ENCODE data around the gene DCAF17.

Gene DCAF17

DNA sequence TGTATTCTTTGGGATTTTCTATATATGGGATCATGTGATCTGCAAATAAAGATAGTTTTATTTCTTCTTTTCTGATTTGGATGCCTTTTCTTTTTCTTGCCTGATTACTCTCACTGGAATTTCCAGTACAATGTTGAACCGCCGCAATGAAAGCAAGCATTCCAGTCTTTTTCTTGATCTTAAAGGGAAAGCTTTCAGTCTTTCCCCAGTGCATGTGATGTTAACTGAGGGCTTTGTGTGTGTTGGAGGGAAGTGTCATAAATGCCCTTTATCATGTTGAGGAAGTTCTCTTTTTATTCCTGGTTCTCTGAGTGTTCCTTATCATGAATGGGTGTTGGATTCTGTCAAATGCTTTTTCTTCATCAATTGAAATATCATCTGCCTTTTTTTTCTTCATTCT lies 71.3 kb downstream of the DCAF17 start:
- H3K4me1 ChIP-seq (ENCODE audit: control insufficient read depth, insufficient read depth, low read length, poor library complexity, severe bottlenecking) = no peaks in the 10 kb centered on the region
- H3K27ac ChIP-seq (ENCODE audit: insufficient read depth, low read length, poor library complexity, severe bottlenecking) = no peak overlapping the region
- no peak for DNase-seq
- no peaks in the 10 kb centered on the region for H3K36me3 ChIP-seq (ENCODE audit: control insufficient read depth, insufficient read depth, low read length)
- H3K27me3 ChIP-seq (replicated peaks; ENCODE audit: control insufficient read depth, insufficient read depth, low read length, poor library complexity, severe bottlenecking) = no peaks in the 10 kb centered on the region
- H3K4me3 ChIP-seq (ENCODE audit: insufficient read depth, low read depth, low read length, poor library complexity, severe bottlenecking) = no peak overlapping the region
- no peaks in the 10 kb centered on the region for H3K9me3 ChIP-seq (ENCODE audit: control insufficient read depth, low read length)

DNA sequence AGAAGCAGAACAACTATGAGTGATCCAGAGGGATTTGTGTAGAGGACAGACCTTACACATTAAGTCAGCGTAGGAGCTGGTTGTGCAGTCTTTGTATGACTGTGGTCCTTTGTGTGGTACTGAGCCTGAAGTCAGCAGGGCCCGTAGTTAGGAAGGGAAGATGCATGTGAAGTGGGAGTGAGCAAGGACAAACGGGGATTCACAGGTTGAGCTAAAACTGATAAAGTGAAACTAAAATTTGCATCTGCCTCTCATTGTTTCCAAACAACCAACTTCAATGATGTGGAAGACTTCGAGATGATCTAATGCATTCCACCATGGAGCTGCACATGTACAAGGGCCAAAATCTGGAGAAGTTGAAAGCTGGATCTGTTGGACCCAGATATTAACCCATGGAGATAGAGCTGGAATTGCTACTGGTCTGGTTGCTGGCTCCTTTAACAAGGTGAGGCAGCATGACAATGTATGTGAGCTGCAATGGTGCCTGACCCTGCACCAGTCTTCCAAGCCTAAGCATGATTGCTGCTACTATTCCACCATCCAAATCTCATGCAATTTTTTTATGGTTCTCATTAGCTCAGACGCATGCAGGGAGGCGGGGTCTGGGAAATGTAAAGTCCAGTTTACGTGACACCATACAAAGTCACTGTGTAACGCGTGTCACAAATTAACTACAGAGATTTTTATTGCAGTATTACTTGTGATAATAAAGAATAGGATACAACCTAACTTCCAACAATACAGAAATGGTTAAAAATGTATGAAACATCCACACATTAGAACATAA lies 76.1 kb downstream of the DCAF17 start:
- H3K36me3 ChIP-seq (ENCODE audit: control insufficient read depth, insufficient read depth, low read length) = no peaks in the 10 kb centered on the region
- H3K9me3 ChIP-seq (ENCODE audit: control insufficient read depth, low read length) = no peaks in the 10 kb centered on the region
- H3K4me3 ChIP-seq (ENCODE audit: insufficient read depth, low read depth, low read length, poor library complexity, severe bottlenecking) = no peak overlapping the region
- no peak for DNase-seq
- no peaks in the 10 kb centered on the region for H3K27me3 ChIP-seq (replicated peaks; ENCODE audit: control insufficient read depth, insufficient read depth, low read length, poor library complexity, severe bottlenecking)
- no peak overlapping the region for H3K27ac ChIP-seq (ENCODE audit: insufficient read depth, low read length, poor library complexity, severe bottlenecking)
- no peaks in the 10 kb centered on the region for H3K4me1 ChIP-seq (ENCODE audit: control insufficient read depth, insufficient read depth, low read length, poor library complexity, severe bottlenecking)

DNA sequence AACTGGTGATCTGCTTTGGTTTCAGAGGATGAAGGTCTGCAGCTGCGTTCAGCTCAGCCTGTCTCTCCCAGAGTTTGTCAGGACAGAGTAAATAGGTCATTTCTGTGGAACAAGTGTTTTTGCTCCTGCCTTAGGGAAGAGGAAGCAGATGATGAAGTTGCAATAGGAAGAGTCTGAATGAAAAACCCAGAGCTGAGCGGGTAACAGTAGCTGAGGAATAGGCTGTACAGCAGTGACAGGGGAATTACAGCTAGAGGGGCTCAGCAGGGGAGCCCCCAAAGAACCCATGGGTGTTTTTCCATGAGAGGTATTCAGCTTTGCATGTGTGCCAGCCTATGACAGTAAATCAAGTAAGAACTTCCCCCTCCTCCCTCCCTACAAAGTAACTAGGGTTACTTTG lies 78.0 kb downstream of the DCAF17 start:
- no peak overlapping the region for H3K27ac ChIP-seq (ENCODE audit: insufficient read depth, low read length, poor library complexity, severe bottlenecking)
- H3K9me3 ChIP-seq (ENCODE audit: control insufficient read depth, low read length) = no peaks in the 10 kb centered on the region

DNA sequence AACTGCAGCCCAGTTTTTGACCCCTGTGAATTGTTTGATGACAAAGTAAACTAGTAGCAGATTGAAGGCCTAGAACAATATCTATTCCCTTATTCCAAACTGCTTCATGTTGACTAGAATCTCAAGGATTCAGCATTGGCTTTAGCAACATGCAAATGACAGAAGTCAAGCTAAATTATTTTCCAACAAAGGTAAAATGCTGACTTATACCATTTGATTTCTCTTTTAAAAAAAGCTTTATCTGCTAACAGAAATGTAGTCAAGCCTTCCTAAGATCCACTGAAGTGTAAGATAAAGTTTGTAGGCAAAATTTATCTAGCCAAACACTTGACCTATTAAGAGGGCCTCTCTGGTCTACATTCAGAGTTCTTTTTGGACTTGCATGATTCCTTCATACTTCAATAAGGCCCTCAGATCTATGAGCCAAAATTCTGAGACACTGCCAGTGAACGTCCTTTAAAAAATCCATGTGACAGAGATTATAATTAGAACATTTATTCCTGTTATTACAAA lies 78.7 kb downstream of the DCAF17 start:
- Histone ChIP-seq H3K27me3 (replicated peaks; ENCODE audit: control insufficient read depth, insufficient read depth, low read length, poor library complexity, severe bottlenecking) (no peaks in the 10 kb centered on the region), H3K4me3 (ENCODE audit: insufficient read depth, low read depth, low read length, poor library complexity, severe bottlenecking) (no peak overlapping the region), H3K4me1 (ENCODE audit: control insufficient read depth, insufficient read depth, low read length, poor library complexity, severe bottlenecking) (no peaks in the 10 kb centered on the region), H3K27ac (ENCODE audit: insufficient read depth, low read length, poor library complexity, severe bottlenecking) (no peak overlapping the region), H3K36me3 (ENCODE audit: control insufficient read depth, insufficient read depth, low read length) (no peaks in the 10 kb centered on the region), H3K9me3 (ENCODE audit: control insufficient read depth, low read length) (no peaks in the 10 kb centered on the region)
- no peak for DNase-seq

More for the DNA sequence above, 78.0 kb downstream of the DCAF17 start:
- H3K4me1 ChIP-seq (ENCODE audit: control insufficient read depth, insufficient read depth, low read length, poor library complexity, severe bottlenecking) = no peaks in the 10 kb centered on the region
- no peaks in the 10 kb centered on the region for H3K36me3 ChIP-seq (ENCODE audit: control insufficient read depth, insufficient read depth, low read length)
- H3K4me3 ChIP-seq (ENCODE audit: insufficient read depth, low read depth, low read length, poor library complexity, severe bottlenecking) = no peak overlapping the region
- no peaks in the 10 kb centered on the region for H3K27me3 ChIP-seq (replicated peaks; ENCODE audit: control insufficient read depth, insufficient read depth, low read length, poor library complexity, severe bottlenecking)
- no peak for DNase-seq

DNA sequence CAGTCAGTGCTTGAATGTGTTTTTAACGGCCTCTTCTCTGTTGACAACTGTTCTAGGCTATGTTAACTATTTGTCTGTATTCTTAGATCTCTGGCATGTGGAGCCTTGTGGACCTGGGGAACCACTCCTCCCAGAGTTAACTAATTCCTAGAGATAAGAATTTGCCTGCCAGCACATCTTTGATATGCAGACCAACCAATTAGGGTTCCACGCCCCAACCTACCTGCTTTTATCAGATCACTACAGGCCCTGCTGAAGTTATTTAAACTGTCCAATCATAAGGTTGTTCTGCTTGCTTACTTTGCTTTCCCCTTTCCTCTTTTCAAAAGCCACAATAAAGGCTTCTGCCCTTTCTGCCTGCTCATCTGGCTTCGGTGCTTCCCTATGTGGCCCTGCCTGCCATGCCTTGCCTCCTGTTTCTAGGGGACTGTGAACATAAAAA lies 79.7 kb downstream of the DCAF17 start:
- Histone ChIP-seq H3K4me3 (ENCODE audit: insufficient read depth, low read depth, low read length, poor library complexity, severe bottlenecking) (no peak overlapping the region), H3K36me3 (ENCODE audit: control insufficient read depth, insufficient read depth, low read length) (no peaks in the 10 kb centered on the region), H3K27me3 (replicated peaks; ENCODE audit: control insufficient read depth, insufficient read depth, low read length, poor library complexity, severe bottlenecking) (no peaks in the 10 kb centered on the region), H3K9me3 (ENCODE audit: control insufficient read depth, low read length) (no peaks in the 10 kb centered on the region), H3K4me1 (ENCODE audit: control insufficient read depth, insufficient read depth, low read length, poor library complexity, severe bottlenecking) (no peaks in the 10 kb centered on the region), H3K27ac (ENCODE audit: insufficient read depth, low read length, poor library complexity, severe bottlenecking) (no peak overlapping the region)
- no peak for DNase-seq

DNA sequence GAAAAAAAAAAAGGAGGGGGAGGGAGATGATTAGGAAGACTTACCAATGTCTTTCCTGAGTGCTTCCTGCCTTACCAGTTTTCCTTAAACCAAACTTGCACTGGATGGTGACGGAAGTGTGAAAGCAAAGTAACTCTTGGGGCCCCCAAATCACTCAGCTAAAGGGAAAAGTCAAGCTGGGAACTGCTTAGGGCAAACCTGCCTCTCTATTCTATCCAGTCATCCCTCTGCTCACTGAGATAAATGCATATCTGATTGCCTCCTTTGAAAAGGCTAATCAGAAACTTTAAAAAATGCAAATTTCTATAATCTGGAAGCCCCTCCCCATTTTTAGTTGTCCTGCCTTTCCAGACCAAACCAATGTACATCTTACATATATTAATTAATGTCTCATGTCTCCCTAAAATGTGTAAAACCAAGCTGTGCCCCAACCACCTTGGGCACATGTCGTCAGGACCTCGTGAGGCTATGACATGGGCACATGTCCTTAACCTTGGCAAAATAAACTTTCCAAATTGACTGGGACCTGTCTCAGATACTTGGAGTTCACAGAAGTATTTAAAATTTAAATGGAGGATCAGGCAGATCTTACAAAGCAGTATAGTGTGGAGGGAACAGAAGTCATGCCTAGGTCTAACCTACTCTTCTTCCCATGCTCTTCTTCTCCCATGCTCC lies 81.0 kb downstream of the DCAF17 start:
- no peaks in the 10 kb centered on the region for H3K4me1 ChIP-seq (ENCODE audit: control insufficient read depth, insufficient read depth, low read length, poor library complexity, severe bottlenecking)
- H3K9me3 ChIP-seq (ENCODE audit: control insufficient read depth, low read length) = no peaks in the 10 kb centered on the region
- no peaks in the 10 kb centered on the region for H3K27me3 ChIP-seq (replicated peaks; ENCODE audit: control insufficient read depth, insufficient read depth, low read length, poor library complexity, severe bottlenecking)
- H3K4me3 ChIP-seq (ENCODE audit: insufficient read depth, low read depth, low read length, poor library complexity, severe bottlenecking) = no peak overlapping the region
- no peak for DNase-seq
- H3K36me3 ChIP-seq (ENCODE audit: control insufficient read depth, insufficient read depth, low read length) = no peaks in the 10 kb centered on the region
- no peak overlapping the region for H3K27ac ChIP-seq (ENCODE audit: insufficient read depth, low read length, poor library complexity, severe bottlenecking)

DNA sequence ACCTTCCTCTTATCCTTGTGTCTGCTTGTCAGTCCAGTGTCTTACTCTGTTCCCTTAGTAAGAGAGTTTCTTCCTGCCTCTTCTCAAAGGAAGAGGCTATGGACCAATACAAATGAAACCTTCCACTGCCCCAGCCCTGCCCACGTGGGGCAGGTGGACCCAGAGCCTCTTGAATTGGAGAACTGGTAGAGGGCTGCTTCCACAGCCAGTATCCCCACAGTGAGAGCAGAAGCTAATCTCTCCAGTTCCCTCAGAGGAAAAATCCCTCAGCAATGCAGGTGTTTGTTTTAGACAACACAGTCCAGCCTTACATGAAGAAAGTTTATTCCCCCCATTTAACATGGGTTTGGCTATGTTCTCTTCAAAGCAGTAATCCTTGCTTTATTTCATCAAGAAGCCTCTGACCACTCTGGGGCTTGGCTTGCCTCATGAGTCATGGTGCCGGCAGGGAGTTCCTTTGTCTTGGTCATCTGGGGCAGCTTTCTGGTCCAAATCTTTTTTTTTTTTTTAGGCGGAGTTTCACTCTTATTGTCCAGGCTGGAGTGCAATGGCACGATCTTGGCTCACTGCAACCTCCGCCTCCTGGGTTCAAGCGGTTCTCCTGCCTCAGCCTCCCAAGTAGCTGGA lies 81.8 kb downstream of the DCAF17 start:
- H3K27me3 ChIP-seq (replicated peaks; ENCODE audit: control insufficient read depth, insufficient read depth, low read length, poor library complexity, severe bottlenecking) = no peaks in the 10 kb centered on the region
- no peaks in the 10 kb centered on the region for H3K36me3 ChIP-seq (ENCODE audit: control insufficient read depth, insufficient read depth, low read length)
- DNase-seq = no peak
- no peak overlapping the region for H3K27ac ChIP-seq (ENCODE audit: insufficient read depth, low read length, poor library complexity, severe bottlenecking)
- H3K9me3 ChIP-seq (ENCODE audit: control insufficient read depth, low read length) = no peaks in the 10 kb centered on the region
- H3K4me3 ChIP-seq (ENCODE audit: insufficient read depth, low read depth, low read length, poor library complexity, severe bottlenecking) = no peak overlapping the region
- H3K4me1 ChIP-seq (ENCODE audit: control insufficient read depth, insufficient read depth, low read length, poor library complexity, severe bottlenecking) = no peaks in the 10 kb centered on the region

DNA sequence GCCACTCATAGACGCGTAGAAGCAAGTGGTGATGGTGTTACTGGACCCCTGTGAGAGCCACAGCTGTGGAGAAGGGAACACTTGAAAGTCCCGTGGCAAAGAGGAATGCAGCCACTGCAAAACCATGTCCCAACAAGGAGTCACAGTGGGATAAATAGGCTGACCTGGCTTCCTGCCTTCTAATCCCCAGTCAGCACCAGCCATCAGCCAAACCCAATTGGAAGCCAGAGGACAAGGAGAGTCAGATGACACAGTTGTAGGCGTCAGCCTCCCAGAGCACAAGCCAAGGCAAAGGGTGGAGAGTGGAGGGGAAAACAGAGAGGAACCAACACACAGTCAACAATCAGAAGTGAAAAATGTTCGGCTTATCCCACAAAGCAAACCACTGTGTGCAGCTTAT lies 82.8 kb downstream of the DCAF17 start:
- Histone ChIP-seq H3K36me3 (ENCODE audit: control insufficient read depth, insufficient read depth, low read length) (no peaks in the 10 kb centered on the region), H3K4me3 (ENCODE audit: insufficient read depth, low read depth, low read length, poor library complexity, severe bottlenecking) (no peak overlapping the region), H3K4me1 (ENCODE audit: control insufficient read depth, insufficient read depth, low read length, poor library complexity, severe bottlenecking) (no peaks in the 10 kb centered on the region), H3K27me3 (replicated peaks; ENCODE audit: control insufficient read depth, insufficient read depth, low read length, poor library complexity, severe bottlenecking) (no peaks in the 10 kb centered on the region), H3K27ac (ENCODE audit: insufficient read depth, low read length, poor library complexity, severe bottlenecking) (no peak overlapping the region), H3K9me3 (ENCODE audit: control insufficient read depth, low read length) (no peaks in the 10 kb centered on the region)
- no peak for DNase-seq

DNA sequence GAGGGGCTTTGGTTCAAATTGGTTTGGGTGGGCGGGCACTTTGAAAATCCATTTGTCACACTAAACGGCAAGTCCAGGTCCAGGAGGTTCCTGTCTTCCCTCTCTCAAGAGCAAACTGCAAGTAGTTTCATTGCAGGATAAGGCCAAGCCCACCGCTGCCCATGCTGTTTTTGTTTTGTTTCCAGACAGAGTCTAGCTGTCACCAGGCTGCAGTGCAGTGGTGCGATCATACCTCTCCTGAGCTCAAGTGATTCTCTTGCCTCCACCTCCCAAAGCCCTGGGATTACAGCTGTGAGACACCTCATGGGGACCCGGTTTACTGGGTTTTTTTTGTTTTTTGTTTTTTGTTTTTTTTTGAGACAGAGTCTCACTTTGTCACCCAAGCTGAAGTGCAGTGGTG lies 86.4 kb downstream of the DCAF17 start:
- Histone ChIP-seq H3K9me3 (ENCODE audit: control insufficient read depth, low read length) (no peaks in the 10 kb centered on the region), H3K4me1 (ENCODE audit: control insufficient read depth, insufficient read depth, low read length, poor library complexity, severe bottlenecking) (peaks cover 8% of the 10 kb centered on the region), H3K36me3 (ENCODE audit: control insufficient read depth, insufficient read depth, low read length) (no peaks in the 10 kb centered on the region), H3K4me3 (ENCODE audit: insufficient read depth, low read depth, low read length, poor library complexity, severe bottlenecking) (no peak overlapping the region), H3K27ac (ENCODE audit: insufficient read depth, low read length, poor library complexity, severe bottlenecking) (no peak overlapping the region), H3K27me3 (replicated peaks; ENCODE audit: control insufficient read depth, insufficient read depth, low read length, poor library complexity, severe bottlenecking) (peaks cover 4% of the 10 kb centered on the region)
- no peak for DNase-seq

Data from effector memory CD4-positive, alpha-beta T cell (primary cell).